ENCODE measurements around the gene APOC4.
A peak's percentile ranks its signal among the peaks of the same experiment; 100 is the strongest.

The APOC4 gene

GRCh38 chr19:44930088-44930487, 11.9 kb upstream of the APOC4 start:
- Histone ChIP-seq H3K9me3 (replicated peaks in 1 of 2; ENCODE audit: control insufficient read depth in 2 of 2, insufficient read depth in 1 of 2, low read depth in 1 of 2, low read length in 2 of 2) (no peaks in the 10 kb centered on the region), H3K79me1 (ENCODE audit: low read depth, low read length) (no peaks in the 10 kb centered on the region), H3K14ac (ENCODE audit: low read length) (no peak overlapping the region), H2BK12ac (ENCODE audit: low read length) (no peak overlapping the region), H3K4me3 (ENCODE audit: low read length in 2 of 2) (no peak overlapping the region), H2AK5ac (ENCODE audit: low read depth, low read length) (peak overlapping the region; percentile 81), H2BK120ac (ENCODE audit: low read depth, low read length) (no peak overlapping the region), H3K27me3 (ENCODE audit: control insufficient read depth in 3 of 3, insufficient read depth in 3 of 3, low read depth in 1 of 3, low read length in 3 of 3) (no peaks in the 10 kb centered on the region), H2BK15ac (ENCODE audit: low read length) (no peak overlapping the region), H3K4me1 (ENCODE audit: control insufficient read depth in 2 of 2, insufficient read depth in 1 of 2, low read depth in 1 of 2, low read length in 2 of 2) (peaks cover 0 to 2% of the 10 kb centered on the region in 2 donors), H3K4me2 (ENCODE audit: insufficient read depth, low read length, poor library complexity, severe bottlenecking) (no peak overlapping the region), H3K36me3 (replicated peaks in 1 of 2; ENCODE audit: control insufficient read depth in 2 of 2, insufficient read depth in 2 of 2, low read length in 2 of 2) (no peaks in the 10 kb centered on the region), H4K91ac (ENCODE audit: low read depth, low read length, poor library complexity) (no peak overlapping the region), H3K4ac (ENCODE audit: low read length) (no peak overlapping the region), H3K23ac (ENCODE audit: low read depth, low read length, poor library complexity) (no peak overlapping the region), H2BK5ac (ENCODE audit: low read length) (no peak overlapping the region), H3K18ac (ENCODE audit: low read length) (peak overlapping the region; percentile 64), H3K27ac (replicated peaks; ENCODE audit: low read length) (no peak overlapping the region), H3K9ac (ENCODE audit: low read depth, low read length, poor library complexity) (no peak overlapping the region), H2AFZ (ENCODE audit: low read length) (no peak overlapping the region), H4K8ac (ENCODE audit: low read depth, low read length) (no peak overlapping the region)
- no CpG with 5 or more reads among the region's 7 CpGs for WGBS, 2 donors (ENCODE audit: extremely low coverage in 2 of 2, insufficient read length in 2 of 2, insufficient replicate concordance in 1 of 2)
- DNase-seq (ENCODE audit: low spot score) = no peak

GRCh38 chr19:44931541-44931940, 10.5 kb upstream of the APOC4 start:
- H3K27ac ChIP-seq (replicated peaks; ENCODE audit: low read length) = no peak overlapping the region
- no peak overlapping the region for H2AK5ac ChIP-seq (ENCODE audit: low read depth, low read length)
- no peaks in the 10 kb centered on the region for H3K79me1 ChIP-seq (ENCODE audit: low read depth, low read length)
- H2BK12ac ChIP-seq (ENCODE audit: low read length) = no peak overlapping the region
- no peak overlapping the region for H2BK5ac ChIP-seq (ENCODE audit: low read length)
- H2AFZ ChIP-seq (ENCODE audit: low read length) = no peak overlapping the region
- H3K27me3 ChIP-seq (ENCODE audit: control insufficient read depth in 3 of 3, insufficient read depth in 3 of 3, low read depth in 1 of 3, low read length in 3 of 3) = no peaks in the 10 kb centered on the region
- no peak overlapping the region for H3K14ac ChIP-seq (ENCODE audit: low read length)
- H4K8ac ChIP-seq (ENCODE audit: low read depth, low read length) = no peak overlapping the region
- H3K4ac ChIP-seq (ENCODE audit: low read length) = no peak overlapping the region
- WGBS, 2 donors (ENCODE audit: extremely low coverage in 2 of 2, insufficient read length in 2 of 2, insufficient replicate concordance in 1 of 2) = no CpG with 5 or more reads among the region's 4 CpGs
- H3K4me1 ChIP-seq (ENCODE audit: control insufficient read depth in 2 of 2, insufficient read depth in 1 of 2, low read depth in 1 of 2, low read length in 2 of 2) = peaks cover 0 to 4% of the 10 kb centered on the region in 2 donors
- no peak for DNase-seq (ENCODE audit: low spot score)
- H4K91ac ChIP-seq (ENCODE audit: low read depth, low read length, poor library complexity) = no peak overlapping the region
- no peak overlapping the region for H2BK120ac ChIP-seq (ENCODE audit: low read depth, low read length)
- H3K4me3 ChIP-seq (ENCODE audit: low read length in 2 of 2) = no peak overlapping the region
- no peak overlapping the region for H2BK15ac ChIP-seq (ENCODE audit: low read length)
- H3K18ac ChIP-seq (ENCODE audit: low read length) = no peak overlapping the region
- H3K4me2 ChIP-seq (ENCODE audit: insufficient read depth, low read length, poor library complexity, severe bottlenecking) = no peak overlapping the region
- no peak overlapping the region for H3K23ac ChIP-seq (ENCODE audit: low read depth, low read length, poor library complexity)
- no peaks in the 10 kb centered on the region for H3K9me3 ChIP-seq (replicated peaks in 1 of 2; ENCODE audit: control insufficient read depth in 2 of 2, insufficient read depth in 1 of 2, low read depth in 1 of 2, low read length in 2 of 2)
- no peak overlapping the region for H3K9ac ChIP-seq (ENCODE audit: low read depth, low read length, poor library complexity)
- H3K36me3 ChIP-seq (replicated peaks in 1 of 2; ENCODE audit: control insufficient read depth in 2 of 2, insufficient read depth in 2 of 2, low read length in 2 of 2) = no peaks in the 10 kb centered on the region

GRCh38 chr19:44939668-44940067, 2.4 kb upstream of the APOC4 start:
- H3K4ac ChIP-seq (ENCODE audit: low read length) = no peak overlapping the region
- DNase-seq (ENCODE audit: low spot score) = no peak
- no peak overlapping the region for H4K8ac ChIP-seq (ENCODE audit: low read depth, low read length)
- H2AK5ac ChIP-seq (ENCODE audit: low read depth, low read length) = no peak overlapping the region
- peaks cover 4% of the 10 kb centered on the region for H3K79me1 ChIP-seq (ENCODE audit: low read depth, low read length)
- no peak overlapping the region for H4K91ac ChIP-seq (ENCODE audit: low read depth, low read length, poor library complexity)
- H2BK120ac ChIP-seq (ENCODE audit: low read depth, low read length) = no peak overlapping the region
- no peak overlapping the region for H2BK12ac ChIP-seq (ENCODE audit: low read length)
- no peaks in the 10 kb centered on the region for H3K9me3 ChIP-seq (replicated peaks in 1 of 2; ENCODE audit: control insufficient read depth in 2 of 2, insufficient read depth in 1 of 2, low read depth in 1 of 2, low read length in 2 of 2)
- no peak overlapping the region for H3K18ac ChIP-seq (ENCODE audit: low read length)
- no peak overlapping the region for H3K4me3 ChIP-seq (ENCODE audit: low read length in 2 of 2)
- no peaks in the 10 kb centered on the region for H3K36me3 ChIP-seq (replicated peaks in 1 of 2; ENCODE audit: control insufficient read depth in 2 of 2, insufficient read depth in 2 of 2, low read length in 2 of 2)
- H2BK5ac ChIP-seq (ENCODE audit: low read length) = no peak overlapping the region
- no CpG with 5 or more reads among the region's 5 CpGs for WGBS, 2 donors (ENCODE audit: extremely low coverage in 2 of 2, insufficient read length in 2 of 2, insufficient replicate concordance in 1 of 2)
- no peak overlapping the region for H3K23ac ChIP-seq (ENCODE audit: low read depth, low read length, poor library complexity)
- H3K14ac ChIP-seq (ENCODE audit: low read length) = no peak overlapping the region
- no peak overlapping the region for H3K27ac ChIP-seq (replicated peaks; ENCODE audit: low read length)
- no peak overlapping the region for H3K4me2 ChIP-seq (ENCODE audit: insufficient read depth, low read length, poor library complexity, severe bottlenecking)
- no peak overlapping the region for H2BK15ac ChIP-seq (ENCODE audit: low read length)
- H2AFZ ChIP-seq (ENCODE audit: low read length) = no peak overlapping the region
- peaks cover 0 to 2% of the 10 kb centered on the region in 2 donors for H3K4me1 ChIP-seq (ENCODE audit: control insufficient read depth in 2 of 2, insufficient read depth in 1 of 2, low read depth in 1 of 2, low read length in 2 of 2)
- H3K9ac ChIP-seq (ENCODE audit: low read depth, low read length, poor library complexity) = no peak overlapping the region
- no peaks in the 10 kb centered on the region for H3K27me3 ChIP-seq (ENCODE audit: control insufficient read depth in 3 of 3, insufficient read depth in 3 of 3, low read depth in 1 of 3, low read length in 3 of 3)

GRCh38 chr19:44943801-44944249, 1.8 kb downstream of the APOC4 start:
- no peak overlapping the region for H3K4me3 ChIP-seq (ENCODE audit: low read length in 2 of 2)
- H4K8ac ChIP-seq (ENCODE audit: low read depth, low read length) = no peak overlapping the region
- no peak overlapping the region for H2AFZ ChIP-seq (ENCODE audit: low read length)
- no peak overlapping the region for H2BK5ac ChIP-seq (ENCODE audit: low read length)
- H3K9ac ChIP-seq (ENCODE audit: low read depth, low read length, poor library complexity) = no peak overlapping the region
- H2AK5ac ChIP-seq (ENCODE audit: low read depth, low read length) = no peak overlapping the region
- no peak overlapping the region for H3K4me2 ChIP-seq (ENCODE audit: insufficient read depth, low read length, poor library complexity, severe bottlenecking)
- H3K27me3 ChIP-seq (ENCODE audit: control insufficient read depth in 3 of 3, insufficient read depth in 3 of 3, low read depth in 1 of 3, low read length in 3 of 3) = no peaks in the 10 kb centered on the region
- H3K27ac ChIP-seq (replicated peaks; ENCODE audit: low read length) = no peak overlapping the region
- no peak for DNase-seq (ENCODE audit: low spot score)
- no peak overlapping the region for H3K4ac ChIP-seq (ENCODE audit: low read length)
- no CpG with 5 or more reads among the region's 10 CpGs for WGBS, 2 donors (ENCODE audit: extremely low coverage in 2 of 2, insufficient read length in 2 of 2, insufficient replicate concordance in 1 of 2)
- H2BK120ac ChIP-seq (ENCODE audit: low read depth, low read length) = no peak overlapping the region
- H3K4me1 ChIP-seq (ENCODE audit: control insufficient read depth in 2 of 2, insufficient read depth in 1 of 2, low read depth in 1 of 2, low read length in 2 of 2) = no peaks in the 10 kb centered on the region
- H3K23ac ChIP-seq (ENCODE audit: low read depth, low read length, poor library complexity) = no peak overlapping the region
- H4K91ac ChIP-seq (ENCODE audit: low read depth, low read length, poor library complexity) = no peak overlapping the region
- no peaks in the 10 kb centered on the region for H3K9me3 ChIP-seq (replicated peaks in 1 of 2; ENCODE audit: control insufficient read depth in 2 of 2, insufficient read depth in 1 of 2, low read depth in 1 of 2, low read length in 2 of 2)
- H3K36me3 ChIP-seq (replicated peaks in 1 of 2; ENCODE audit: control insufficient read depth in 2 of 2, insufficient read depth in 2 of 2, low read length in 2 of 2) = no peaks in the 10 kb centered on the region
- H3K14ac ChIP-seq (ENCODE audit: low read length) = no peak overlapping the region
- H3K18ac ChIP-seq (ENCODE audit: low read length) = no peak overlapping the region
- no peak overlapping the region for H2BK15ac ChIP-seq (ENCODE audit: low read length)
- H3K79me1 ChIP-seq (ENCODE audit: low read depth, low read length) = peaks cover 4% of the 10 kb centered on the region
- H2BK12ac ChIP-seq (ENCODE audit: low read length) = no peak overlapping the region

All from neuronal stem cell (in vitro differentiated cells).